Progenitor cell of endocrine pancreas (in vitro differentiated cells): ENCODE data around the gene CCDC85C. TPM values are rescaled to one million over a fixed set of nuclear protein-coding genes. Genes with fewer than 3 reads are reported as not detected.
A peak's percentile ranks its signal among the peaks of the same experiment; 100 is the strongest.

Experiments
- DNase-seq: peaks from one replicate; pipeline ENCODE4 v3.0.0; 2021; ENCODE audit warnings: low spot score; ENCODE audit not compliant: unreplicated experiment
- H3K27ac Mint-ChIP-seq: 2 replicates; pipeline ENCODE4 v1.8.0; 2021; ENCODE audit warnings: mild to moderate bottlenecking, moderate library complexity, mixed read lengths
- H3K27me3 Mint-ChIP-seq: 2 replicates; pipeline ENCODE4 v1.8.0; 2021; ENCODE audit warnings: mixed read lengths
- H3K36me3 Mint-ChIP-seq: 2 replicates; pipeline ENCODE4 v1.8.0; 2022; ENCODE audit warnings: mixed read lengths; ENCODE audit not compliant: insufficient read depth
- H3K4me1 Mint-ChIP-seq: 2 replicates; pipeline ENCODE4 v1.8.0; 2021; ENCODE audit warnings: low read depth, mixed read lengths
- H3K4me3 Mint-ChIP-seq: 2 replicates; pipeline ENCODE4 v1.8.0; 2021; ENCODE audit warnings: low read depth, mild to moderate bottlenecking, moderate library complexity, mixed read lengths
- H3K9me3 Mint-ChIP-seq: 2 replicates; pipeline ENCODE4 v1.8.0; 2021; ENCODE audit warnings: low read depth, mixed read lengths
- CTCF ChIP-seq: fragments of 200-600 bp; sonication (generic); IDR thresholded peaks from one replicate; pipeline ENCODE4 v1.5.0; 2021; ENCODE audit warnings: antibody characterized with exemption, mild to moderate bottlenecking; ENCODE audit not compliant: unreplicated experiment
- total RNA-seq: library from RNA; stranded (reverse); gene quantifications from 2 replicates; pipeline ENCODE4 v1.2.1, GENCODE V29; 2021

CCDC85C gene
- total RNA-seq, 1 donor from 2014 or later, result 44.9 TPM

- TF ChIP-seq CTCF, result no peak
- DNase-seq, result no peak
- Mint-ChIP-seq H3K36me3 (no peaks in the 10 kb centered on the region), H3K9me3 (no peaks in the 10 kb centered on the region), H3K27me3 (no peaks in the 10 kb centered on the region), H3K4me3 (no peak overlapping the region), H3K27ac (no peak overlapping the region), H3K4me1 (peaks cover 4% of the 10 kb centered on the region)
Observed at GRCh38 chr14:99515301-99516155, 88.5 kb downstream of the CCDC85C start.

GRCh38 chr14:99514552-99515300, 89.3 kb downstream of the CCDC85C start:
- peaks cover 4% of the 10 kb centered on the region for H3K4me1 Mint-ChIP-seq
- peak overlapping the region; percentile 69 for H3K27ac Mint-ChIP-seq

GRCh38 chr14:99513946-99514551, 90.0 kb downstream of the CCDC85C start:
- no peaks in the 10 kb centered on the region for H3K36me3 Mint-ChIP-seq
- no peak overlapping the region for H3K4me3 Mint-ChIP-seq
- H3K27ac Mint-ChIP-seq, result no peak overlapping the region
- no peak for DNase-seq
- H3K4me1 Mint-ChIP-seq, result peaks cover 4% of the 10 kb centered on the region
- TF ChIP-seq CTCF, result no peak
- H3K9me3 Mint-ChIP-seq, result no peaks in the 10 kb centered on the region
- no peaks in the 10 kb centered on the region for H3K27me3 Mint-ChIP-seq

More at GRCh38 chr14:99514552-99515300, 89.3 kb downstream of the CCDC85C start:
- DNase-seq, result no peak
- no peak overlapping the region for H3K4me3 Mint-ChIP-seq
- no peaks in the 10 kb centered on the region for H3K36me3 Mint-ChIP-seq
- H3K9me3 Mint-ChIP-seq, result no peaks in the 10 kb centered on the region
- TF ChIP-seq CTCF, result no peak
- H3K27me3 Mint-ChIP-seq, result no peaks in the 10 kb centered on the region

- no peak overlapping the region for H3K27ac Mint-ChIP-seq
- peaks cover 3% of the 10 kb centered on the region for H3K36me3 Mint-ChIP-seq
Observed at GRCh38 chr14:99513183-99513694, 90.8 kb downstream of the CCDC85C start.

More at GRCh38 chr14:99513183-99513694, 90.8 kb downstream of the CCDC85C start:
- H3K9me3 Mint-ChIP-seq, result no peaks in the 10 kb centered on the region
- no peak overlapping the region for H3K4me3 Mint-ChIP-seq
- DNase-seq, result no peak
- no peaks in the 10 kb centered on the region for H3K27me3 Mint-ChIP-seq
- no peak for TF ChIP-seq CTCF
- peaks cover 4% of the 10 kb centered on the region for H3K4me1 Mint-ChIP-seq
